ENCODE results near the gene FGFRL1. TPM values are rescaled to one million over a fixed set of nuclear protein-coding genes. Genes with fewer than 3 reads are reported as not detected.

The FGFRL1 gene
- total and polyA plus RNA-seq, 2 of the 13 experiments (the other 11 are each of a cell fraction or from before 2014, with no cell fraction given) = 19.1 to 30.6 TPM

GRCh38 chr4:1012034-1012739, 761 bp downstream of the FGFRL1 start (continued):
- TF ChIP-seq, protein P1, sequence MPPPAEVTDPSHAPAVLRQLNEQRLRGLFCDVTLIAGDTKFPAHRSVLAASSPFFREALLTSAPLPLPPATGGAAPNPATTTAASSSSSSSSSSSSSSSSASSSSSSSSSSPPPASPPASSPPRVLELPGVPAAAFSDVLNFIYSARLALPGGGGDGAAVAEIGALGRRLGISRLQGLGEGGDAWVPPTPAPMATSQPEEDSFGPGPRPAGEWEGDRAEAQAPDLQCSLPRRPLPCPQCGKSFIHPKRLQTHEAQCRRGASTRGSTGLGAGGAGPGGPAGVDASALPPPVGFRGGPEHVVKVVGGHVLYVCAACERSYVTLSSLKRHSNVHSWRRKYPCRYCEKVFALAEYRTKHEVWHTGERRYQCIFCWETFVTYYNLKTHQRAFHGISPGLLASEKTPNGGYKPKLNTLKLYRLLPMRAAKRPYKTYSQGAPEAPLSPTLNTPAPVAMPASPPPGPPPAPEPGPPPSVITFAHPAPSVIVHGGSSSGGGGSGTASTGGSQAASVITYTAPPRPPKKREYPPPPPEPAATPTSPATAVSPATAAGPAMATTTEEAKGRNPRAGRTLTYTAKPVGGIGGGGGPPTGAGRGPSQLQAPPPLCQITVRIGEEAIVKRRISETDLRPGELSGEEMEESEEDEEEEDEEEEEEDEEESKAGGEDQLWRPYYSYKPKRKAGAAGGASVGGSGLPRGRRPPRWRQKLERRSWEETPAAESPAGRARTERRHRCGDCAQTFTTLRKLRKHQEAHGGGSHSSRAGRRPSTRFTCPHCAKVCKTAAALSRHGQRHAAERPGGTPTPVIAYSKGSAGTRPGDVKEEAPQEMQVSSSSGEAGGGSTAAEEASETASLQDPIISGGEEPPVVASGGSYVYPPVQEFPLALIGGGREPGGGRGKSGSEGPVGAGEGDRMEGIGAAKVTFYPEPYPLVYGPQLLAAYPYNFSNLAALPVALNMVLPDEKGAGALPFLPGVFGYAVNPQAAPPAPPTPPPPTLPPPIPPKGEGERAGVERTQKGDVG (CRISPR knock-in tag; IDR thresholded peaks at IDR 0.05; ENCODE audit: borderline replicate concordance) = no peak
- TF ChIP-seq, protein P2, sequence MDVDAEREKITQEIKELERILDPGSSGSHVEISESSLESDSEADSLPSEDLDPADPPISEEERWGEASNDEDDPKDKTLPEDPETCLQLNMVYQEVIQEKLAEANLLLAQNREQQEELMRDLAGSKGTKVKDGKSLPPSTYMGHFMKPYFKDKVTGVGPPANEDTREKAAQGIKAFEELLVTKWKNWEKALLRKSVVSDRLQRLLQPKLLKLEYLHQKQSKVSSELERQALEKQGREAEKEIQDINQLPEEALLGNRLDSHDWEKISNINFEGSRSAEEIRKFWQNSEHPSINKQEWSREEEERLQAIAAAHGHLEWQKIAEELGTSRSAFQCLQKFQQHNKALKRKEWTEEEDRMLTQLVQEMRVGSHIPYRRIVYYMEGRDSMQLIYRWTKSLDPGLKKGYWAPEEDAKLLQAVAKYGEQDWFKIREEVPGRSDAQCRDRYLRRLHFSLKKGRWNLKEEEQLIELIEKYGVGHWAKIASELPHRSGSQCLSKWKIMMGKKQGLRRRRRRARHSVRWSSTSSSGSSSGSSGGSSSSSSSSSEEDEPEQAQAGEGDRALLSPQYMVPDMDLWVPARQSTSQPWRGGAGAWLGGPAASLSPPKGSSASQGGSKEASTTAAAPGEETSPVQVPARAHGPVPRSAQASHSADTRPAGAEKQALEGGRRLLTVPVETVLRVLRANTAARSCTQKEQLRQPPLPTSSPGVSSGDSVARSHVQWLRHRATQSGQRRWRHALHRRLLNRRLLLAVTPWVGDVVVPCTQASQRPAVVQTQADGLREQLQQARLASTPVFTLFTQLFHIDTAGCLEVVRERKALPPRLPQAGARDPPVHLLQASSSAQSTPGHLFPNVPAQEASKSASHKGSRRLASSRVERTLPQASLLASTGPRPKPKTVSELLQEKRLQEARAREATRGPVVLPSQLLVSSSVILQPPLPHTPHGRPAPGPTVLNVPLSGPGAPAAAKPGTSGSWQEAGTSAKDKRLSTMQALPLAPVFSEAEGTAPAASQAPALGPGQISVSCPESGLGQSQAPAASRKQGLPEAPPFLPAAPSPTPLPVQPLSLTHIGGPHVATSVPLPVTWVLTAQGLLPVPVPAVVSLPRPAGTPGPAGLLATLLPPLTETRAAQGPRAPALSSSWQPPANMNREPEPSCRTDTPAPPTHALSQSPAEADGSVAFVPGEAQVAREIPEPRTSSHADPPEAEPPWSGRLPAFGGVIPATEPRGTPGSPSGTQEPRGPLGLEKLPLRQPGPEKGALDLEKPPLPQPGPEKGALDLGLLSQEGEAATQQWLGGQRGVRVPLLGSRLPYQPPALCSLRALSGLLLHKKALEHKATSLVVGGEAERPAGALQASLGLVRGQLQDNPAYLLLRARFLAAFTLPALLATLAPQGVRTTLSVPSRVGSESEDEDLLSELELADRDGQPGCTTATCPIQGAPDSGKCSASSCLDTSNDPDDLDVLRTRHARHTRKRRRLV (CRISPR knock-in tag; IDR thresholded peaks at IDR 0.05) = no peak
- TF ChIP-seq TEAD3 (CRISPR knock-in tag; optimal IDR thresholded peaks at IDR 0.05; ENCODE audit: borderline replicate concordance) (no peak), ZNF501 (CRISPR knock-in tag; IDR thresholded peaks at IDR 0.05) (no peak), HNRNPK (IDR thresholded peaks at IDR 0.05; ENCODE audit: low read depth, low read length, poor library complexity, severe bottlenecking) (no peak), WIZ (CRISPR knock-in tag; IDR thresholded peaks at IDR 0.05) (no peak), TFDP1 (CRISPR knock-in tag; IDR thresholded peaks at IDR 0.05; ENCODE audit: borderline replicate concordance) (no peak; the same call in 1 of the 2 replicates), NCOR1 (IDR thresholded peaks at IDR 0.05; ENCODE audit: borderline replicate concordance, low read length) (no peak), KLF12 (CRISPR knock-in tag; IDR thresholded peaks at IDR 0.05; ENCODE audit: borderline replicate concordance) (no peak), ZNF629 (CRISPR knock-in tag; conservative IDR thresholded peaks at IDR 0.05) (no peak), ZNF777 (CRISPR knock-in tag; IDR thresholded peaks at IDR 0.05) (no peak), ZSCAN25 (CRISPR knock-in tag; IDR thresholded peaks at IDR 0.05) (no peak), ZNF510 (CRISPR knock-in tag; IDR thresholded peaks at IDR 0.05; ENCODE audit: low read depth) (no peak), DMTF1 (CRISPR knock-in tag; IDR thresholded peaks at IDR 0.05) (no peak), EHMT2 (IDR thresholded peaks at IDR 0.05; ENCODE audit: borderline replicate concordance, low read depth, low read length) (no peak), AHR (CRISPR knock-in tag; IDR thresholded peaks at IDR 0.05) (peak; percentile 26; the same call in 1 of the 2 replicates), SP4 (CRISPR knock-in tag; IDR thresholded peaks at IDR 0.05) (no peak)

Data from HepG2 (cell line).